H1 (cell line): ENCODE data around the gene CHMP5. TPM values are rescaled to one million over a fixed set of nuclear protein-coding genes. Genes with fewer than 3 reads are reported as not detected.

Experiments used
- CTCF ChIA-PET: fragments of 300-600 bp; sonication (Branson Sonifier 250); formaldehyde crosslinking; loops from one replicate; lab custom pipeline; 2021; ENCODE audit not compliant: partially characterized antibody; lab: Charles Lee
- POLR2A ChIA-PET: fragments of 300-600 bp; sonication (Branson Sonifier 250); formaldehyde crosslinking; loops from one replicate; lab custom pipeline; 2021; ENCODE audit warnings: inconsistent platforms; ENCODE audit not compliant: partially characterized antibody; lab: Charles Lee
- DNase-seq, 2 experiments: peaks; one replicate each; pipeline versions ENCODE4 v3.0.0 to v3.0.0-alpha.2; 2010 to 2022; ENCODE audit warnings: low spot score in 2 of 2, low read depth in 1 of 2, mixed read lengths in 1 of 2
- FAIRE-seq: peaks from 2 replicates; lab custom pipeline; 2011; peaks lifted over from hg19 to GRCh38; lab: Jason Lieb, UNC
- H2AFZ ChIP-seq: 2 replicates; pipeline ENCODE4 v1.8.1; 2012; ENCODE audit warnings: low read length, inconsistent platforms
- H2AK5ac ChIP-seq: 2 replicates; pipeline ENCODE4 v1.6.1; 2013; ENCODE audit warnings: low read depth, low read length
- H2BK120ac ChIP-seq: replicated peaks from 2 replicates; pipeline ENCODE3; 2013; ENCODE audit warnings: low read depth, low read length, inconsistent platforms
- H2BK12ac ChIP-seq: 2 replicates; pipeline ENCODE4 v1.6.1; 2013; ENCODE audit warnings: low read depth, low read length
- H2BK15ac ChIP-seq: 2 replicates; pipeline ENCODE4 v1.6.1; 2013; ENCODE audit warnings: low read length
- H2BK20ac ChIP-seq: 2 replicates; pipeline ENCODE4 v1.6.1; 2013; ENCODE audit warnings: low read length
- H2BK5ac ChIP-seq: 2 replicates; pipeline ENCODE4 v1.6.1; 2013; ENCODE audit warnings: low read depth, low read length
- H3K14ac ChIP-seq: 2 replicates; pipeline ENCODE4 v1.6.1; 2013; ENCODE audit warnings: inconsistent platforms; ENCODE audit not compliant: insufficient read length
- H3K18ac ChIP-seq: 2 replicates; pipeline ENCODE4 v1.6.1; 2013; ENCODE audit warnings: low read length; ENCODE audit errors: extremely low read depth
- H3K23ac ChIP-seq: 2 replicates; pipeline ENCODE4 v1.6.1; 2013; ENCODE audit warnings: inconsistent platforms; ENCODE audit not compliant: insufficient read length
- H3K23me2 ChIP-seq: 2 replicates; pipeline ENCODE4 v1.6.1; 2013; ENCODE audit warnings: low read depth, low read length
- H3K27ac ChIP-seq: 2 replicates; pipeline ENCODE4 v1.6.1; 2011; ENCODE audit warnings: low read depth, low read length, inconsistent platforms
- H3K27me3 ChIP-seq, 4 experiments: replicated peaks in 1 of 4; 1 replicate in 1 of 4; 2 replicates in 3 of 4; pipeline versions ENCODE4 v1.6.1 to v1.8.1; 2011 to 2013; ENCODE audit warnings: low read length in 3 of 4, mild to moderate bottlenecking in 3 of 4, inconsistent platforms in 2 of 4, mixed read lengths in 2 of 4, moderate library complexity in 1 of 4; ENCODE audit not compliant: control insufficient read depth in 3 of 4, insufficient read depth in 3 of 4; ENCODE audit errors: extremely low read depth in 1 of 4
- H3K36me3 ChIP-seq, 4 experiments: 2 replicates each; pipeline versions ENCODE4 v1.6.1 to v1.8.1; 2011 to 2013; ENCODE audit warnings: mild to moderate bottlenecking in 4 of 4, low read length in 3 of 4, moderate library complexity in 2 of 4, control low read depth in 1 of 4, inconsistent platforms in 1 of 4; ENCODE audit not compliant: insufficient read depth in 4 of 4, control insufficient read depth in 2 of 4
- H3K4ac ChIP-seq: replicated peaks from 2 replicates; pipeline ENCODE3; 2013; ENCODE audit warnings: low read length, low read depth, mixed read lengths, inconsistent platforms; ENCODE audit not compliant: insufficient read length
- H3K4me1 ChIP-seq, 4 experiments: replicated peaks in 1 of 4; 1 replicate in 1 of 4; 2 replicates in 3 of 4; pipeline versions ENCODE4 v1.6.1 to v1.8.1; 2011 to 2013; ENCODE audit warnings: low read length in 3 of 4, inconsistent platforms in 2 of 4, mixed read lengths in 1 of 4; ENCODE audit not compliant: insufficient read depth in 4 of 4, control insufficient read depth in 3 of 4
- H3K4me2 ChIP-seq, 2 experiments: 2 replicates each; pipeline versions ENCODE4 v1.6.1 to v1.8.1; 2011 to 2013; ENCODE audit warnings: low read depth in 2 of 2, low read length in 2 of 2, control low read depth in 1 of 2, inconsistent platforms in 1 of 2, mild to moderate bottlenecking in 1 of 2; ENCODE audit not compliant: insufficient read depth in 1 of 2
- H3K4me3 ChIP-seq, 4 experiments: fragments of 200-600, 300-600 bp in 1 of 4; sonication (generic), shearing (Covaris generic), sonication (Bioruptor Twin) in 1 of 4; 2 replicates each; pipeline versions ENCODE4 v1.5.1 to v1.8.1; 2011 to 2016; ENCODE audit warnings: low read length in 4 of 4, low read depth in 3 of 4, control low read depth in 2 of 4, inconsistent platforms in 2 of 4, mild to moderate bottlenecking in 2 of 4, mixed read lengths in 1 of 4, moderate library complexity in 1 of 4; ENCODE audit not compliant: insufficient read depth in 2 of 4; ENCODE audit errors: extremely low read depth in 1 of 4
- H3K56ac ChIP-seq: replicated peaks from 2 replicates; pipeline ENCODE3; 2013; ENCODE audit warnings: low read depth, mild to moderate bottlenecking, mixed read lengths, low read length, inconsistent platforms; ENCODE audit not compliant: insufficient read length
- H3K79me1 ChIP-seq: 2 replicates; pipeline ENCODE4 v1.6.1; 2013; ENCODE audit warnings: low read depth, low read length, control low read depth
- H3K79me2 ChIP-seq, 2 experiments: 2 replicates each; pipeline versions ENCODE4 v1.6.1 to v1.8.1; 2012 to 2013; ENCODE audit warnings: low read length in 2 of 2, mild to moderate bottlenecking in 2 of 2, inconsistent platforms in 1 of 2; ENCODE audit not compliant: insufficient read depth in 2 of 2, control insufficient read depth in 1 of 2
- H3K9ac ChIP-seq, 4 experiments: replicated peaks in 1 of 4; 1 replicate in 1 of 4; 2 replicates in 3 of 4; pipeline versions ENCODE4 v1.6.1 to v1.8.1; 2011 to 2013; ENCODE audit warnings: low read depth in 3 of 4, low read length in 3 of 4, control low read depth in 2 of 4, mild to moderate bottlenecking in 2 of 4, moderate library complexity in 2 of 4, inconsistent platforms in 1 of 4; ENCODE audit errors: extremely low read depth in 1 of 4
- H3K9me3 ChIP-seq, 2 experiments: 2 replicates each; pipeline versions ENCODE4 v1.6.1 to v1.8.1; 2012 to 2013; ENCODE audit warnings: mild to moderate bottlenecking in 2 of 2, moderate library complexity in 2 of 2, control low read depth in 1 of 2, inconsistent platforms in 1 of 2, low read depth in 1 of 2, low read length in 1 of 2, mixed read lengths in 1 of 2; ENCODE audit not compliant: insufficient read depth in 2 of 2
- H4K20me1 ChIP-seq, 2 experiments: replicated peaks in 1 of 2; 2 replicates each; pipeline versions ENCODE3 to v1.8.1; 2011 to 2013; ENCODE audit warnings: inconsistent platforms in 2 of 2, low read length in 2 of 2, mild to moderate bottlenecking in 1 of 2; ENCODE audit not compliant: insufficient read depth in 2 of 2, control insufficient read depth in 1 of 2
- H4K5ac ChIP-seq: 2 replicates; pipeline ENCODE4 v1.6.1; 2013; ENCODE audit warnings: low read length, low read depth, mixed read lengths, inconsistent platforms; ENCODE audit not compliant: insufficient read length
- H4K8ac ChIP-seq: 2 replicates; pipeline ENCODE4 v1.8.0; 2013; ENCODE audit warnings: mild to moderate bottlenecking, moderate library complexity, low read length, inconsistent platforms; ENCODE audit not compliant: insufficient read depth; ENCODE audit errors: extremely low read depth
- H4K91ac ChIP-seq: replicated peaks from 2 replicates; pipeline ENCODE3; 2013; ENCODE audit warnings: low read length, mixed read lengths, inconsistent platforms; ENCODE audit not compliant: insufficient read length
- MAX ChIP-seq: IDR thresholded peaks from 2 replicates; pipeline ENCODE4 v1.6.1; 2012; ENCODE audit warnings: inconsistent platforms
- POLR2AphosphoS5 ChIP-seq: IDR thresholded peaks from 2 replicates; pipeline ENCODE4 v1.6.1; 2011; ENCODE audit warnings: low read depth, low read length
- RFX5 ChIP-seq: IDR thresholded peaks from 2 replicates; pipeline ENCODE4 v1.6.1; 2011; ENCODE audit warnings: low read depth, low read length, improper control_type of control experiment, borderline replicate concordance
- SIN3A ChIP-seq, 2 experiments: IDR thresholded peaks in 1 of 2; conservative IDR thresholded peaks in 1 of 2; 2 replicates each; pipeline ENCODE4 v1.6.1; 2011 to 2012; ENCODE audit warnings: low read length in 2 of 2, improper control_type of control experiment in 1 of 2, low read depth in 1 of 2, mild to moderate bottlenecking in 1 of 2
- TEAD4 ChIP-seq: IDR thresholded peaks from 2 replicates; pipeline ENCODE4 v1.6.1; 2012; ENCODE audit warnings: low read depth, low read length, inconsistent platforms, mixed read lengths
- WGBS, 2 experiments: shearing (Covaris generic) in 1 of 2; methylation state at CpG; one replicate each; pipeline versions ENCODE4 v1.1.6 to v1.1.7; 2013 to 2015; ENCODE audit warnings: low lambda C conversion rate in 2 of 2, mixed read lengths in 2 of 2, inconsistent platforms in 1 of 2, low coverage in 1 of 2, missing lambda C conversion rate in 1 of 2; ENCODE audit not compliant: insufficient replicate concordance in 2 of 2, insufficient coverage in 1 of 2, insufficient read length in 1 of 2; ENCODE audit errors: extremely low coverage in 1 of 2, missing lambda C conversion rate in 1 of 2; 5-methylcytosine and 5-hydroxymethylcytosine counted together
- polyA plus RNA-seq, 7 experiments: library from polyadenylated mRNA; depleted of rRNA in 3 of 7; stranded (reverse) in 5 of 7; unstranded in 2 of 7; fragments of >200 nt in 5 of 7; fragments of 200-250 nt in 2 of 7; gene quantifications; 1 replicate in 5 of 7; 2 replicates in 1 of 7; 4 replicates in 1 of 7; pipeline versions ENCODE4 v1.2.1 to v1.2.3, GENCODE V29; 2011 to 2013; ENCODE audit warnings: missing spikeins in 2 of 7, mixed read lengths in 2 of 7
- total RNA-seq: library from RNA; stranded (reverse); fragmentation: NEBNext Ultra II Directional; extraction: Animal tissue kit (Norgen Biotek cat#: 25700); gene quantifications from 2 replicates; pipeline ENCODE4 v1.2.1, GENCODE V29; 2021

Gene CHMP5
- total and polyA plus RNA-seq, 2 of the 8 experiments (the other 6 are each of a cell fraction or from before 2014, with no cell fraction given) = 25.0 to 47.3 TPM

DNA sequence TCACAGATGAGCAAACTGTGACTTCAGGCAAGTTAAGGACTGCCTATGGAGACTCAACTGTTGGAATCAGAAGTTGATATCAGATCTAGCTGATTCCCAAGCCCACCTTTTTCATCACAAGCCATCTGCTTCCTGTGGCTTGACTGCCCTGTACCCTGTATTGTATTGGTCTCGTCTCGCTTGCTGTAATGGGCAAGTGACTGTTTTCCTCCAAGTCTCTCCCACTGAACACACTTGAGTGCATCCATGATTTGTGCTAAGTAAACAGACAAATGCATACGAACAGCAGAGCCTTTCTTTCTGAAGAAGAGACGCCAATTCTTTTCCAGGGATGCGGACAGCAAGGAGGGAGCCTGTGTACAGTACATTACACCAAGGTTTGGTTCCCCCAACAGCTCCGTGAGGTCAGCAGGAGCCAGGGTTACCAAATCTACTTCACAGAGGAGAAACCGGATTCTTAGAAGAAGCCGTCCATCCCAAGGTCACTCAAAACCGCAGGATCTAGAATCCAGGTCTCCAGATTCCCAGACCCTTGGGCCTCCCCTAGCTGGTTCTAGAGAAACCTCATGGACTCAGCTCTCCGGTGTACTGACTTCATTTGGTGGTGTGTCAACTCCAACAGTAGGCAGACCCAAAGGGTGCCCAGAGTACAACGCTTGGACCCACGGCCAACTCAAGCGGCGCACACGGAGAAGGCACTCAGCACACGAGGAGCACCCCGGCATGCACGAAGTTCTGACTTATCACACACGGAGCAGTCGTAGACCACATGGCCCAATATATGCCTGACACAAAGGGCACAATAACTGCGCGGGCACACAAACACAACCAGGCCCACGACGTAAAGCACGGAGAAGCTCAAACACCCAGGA is 1.5 kb upstream of the CHMP5 start:
- no peak for DNase-seq
- Histone ChIP-seq H3K14ac (no peak overlapping the region), H2AK5ac (peak overlapping the region; percentile 29; the same call in 1 of the 2 replicates), H3K4me3 (peak overlapping the region; percentile 86 to 99 (median 96)), H3K27ac (peak overlapping the region; percentile 31), H3K79me1 (0 out of 2 replicates have a peak, but pooled peaks cover 4% of the 10 kb centered on the region), H3K27me3 (no peaks in the 10 kb centered on the region), H2BK5ac (peak overlapping the region; percentile 67; the same call in 1 of the 2 replicates), H2BK15ac (no peak overlapping the region), H3K9ac (peak overlapping the region; percentile 70 to 89 (median 86)), H2BK120ac (no peak overlapping the region), H4K20me1 (no peaks in the 10 kb centered on the region), H3K4ac (peak overlapping the region; percentile 66), H3K23me2 (peaks cover 13% of the 10 kb centered on the region)
- no peak for FAIRE-seq
- CTCF ChIA-PET = interaction anchor here (0.7 to 1.4 kb wide), 3 partner anchors 15 to 37 kb away, joined by 3 to 4 read pairs (median 3); no protein-coding TSS in a partner anchor
- peak in 1 of 2 experiments; percentile 21; a peak in 1 of 4 replicates for TF ChIP-seq SIN3A (conservative IDR thresholded peaks at IDR 0.05 in 1 of 2, IDR thresholded peaks at IDR 0.05 in 1 of 2; ENCODE audit: low read depth in 1 of 2, low read length in 2 of 2)
- TF ChIP-seq RFX5 = no peak
- no peak for TF ChIP-seq TEAD4
- peak; percentile 58 for TF ChIP-seq MAX
- no peak; the same call in 1 of the 2 replicates for TF ChIP-seq POLR2AphosphoS5
- TF ChIP-seq, all 59 proteins: peak for 2
- Histone ChIP-seq H2AFZ (peak overlapping the region; percentile 60), H3K4me2 (peak overlapping the region; percentile 82 to 91), H3K79me2 (peaks cover 10 to 31% of the 10 kb centered on the region in 2 experiments), H3K18ac (peak overlapping the region; percentile 67), H3K36me3 (peaks cover 20 to 46% (median 37%) of the 10 kb centered on the region in 4 experiments), H3K9me3 (no peaks in the 10 kb centered on the region), H4K8ac (peak overlapping the region; percentile 93; the same call in 1 of the 2 replicates), H4K91ac (peak overlapping the region; percentile 36), H3K56ac (no peak overlapping the region), H4K5ac (peak overlapping the region; percentile 9), H3K4me1 (peaks cover 0 to 2% (median 2%) of the 10 kb centered on the region in 4 experiments; a peak in 2 of 7 replicates), H2BK20ac (no peak overlapping the region), H3K23ac (no peak overlapping the region), H2BK12ac (peak overlapping the region; percentile 55; the same call in 1 of the 2 replicates)
- 13% methylated on average over 25 of the region's 25 CpGs; no CpG with 5 or more reads in 1 of the 2 experiments for WGBS, 2 experiments
- POLR2A ChIA-PET = interaction anchor here (0.8 to 3.8 kb wide), 10 partner anchors 9 to 238 kb away, joined by 3 to 29 read pairs (median 5); partner anchors contain the start of genes DNAJA1 and NFX1
